Measurements from ENCODE around the gene ZSCAN31. TPM values are rescaled to one million over a fixed set of nuclear protein-coding genes. Genes with fewer than 3 reads are reported as not detected.

ZSCAN31 gene
- total RNA-seq, 1 experiment from 2014 or later = 10.1 TPM

GRCh38 chr6:28370440-28370839, 34.5 kb upstream of the ZSCAN31 start:
- H3K9me3 ChIP-seq (ENCODE audit: control insufficient read depth in 1 of 2, insufficient read depth in 1 of 2, low read depth in 1 of 2, low read length in 2 of 2) = no peaks in the 10 kb centered on the region
- H3K9me2 ChIP-seq (ENCODE audit: insufficient read depth) = no peaks in the 10 kb centered on the region
- ChIA-PET CTCF (interaction anchor here (0.8 kb wide), 1 partner anchor 14 kb away, joined by 3 read pairs; no protein-coding TSS in a partner anchor), RAD21 (ENCODE audit: low non-redundant PET in 1 of 2, low total read pairs in 2 of 2, uncharacterized antibody in 2 of 2, unreplicated experiment in 2 of 2) (no interaction called here), POLR2A (interaction anchor here (1.0 kb wide), 1 partner anchor 14 kb away, joined by 3 read pairs; no protein-coding TSS in a partner anchor)
- no peak overlapping the region for H3K27ac ChIP-seq (ENCODE audit: low read depth, low read length)
- no peaks in the 10 kb centered on the region for H3K4me1 ChIP-seq (ENCODE audit: control insufficient read depth in 1 of 2, insufficient read depth in 2 of 2, low read length in 2 of 2)
- H3K27me3 ChIP-seq (ENCODE audit: insufficient read depth, low read length) = no peaks in the 10 kb centered on the region
- TF ChIP-seq POLR2AphosphoS5 (IDR thresholded peaks at IDR 0.05; ENCODE audit: low read depth, low read length) (no peak), SIN3A (IDR thresholded peaks at IDR 0.05; ENCODE audit: low read depth) (no peak), ELF1 (IDR thresholded peaks at IDR 0.05; ENCODE audit: borderline replicate concordance, low read depth) (no peak), CEBPB (IDR thresholded peaks at IDR 0.05; ENCODE audit: low read depth) (no peak), TCF7L2 (IDR thresholded peaks at IDR 0.05; ENCODE audit: borderline replicate concordance, extremely low read depth, insufficient read depth, insufficient read length) (no peak), SP1 (IDR thresholded peaks at IDR 0.05; ENCODE audit: low read depth) (no peak), ZNF274 (IDR thresholded peaks at IDR 0.05; ENCODE audit: low read depth, low read length) (no peak), EZH2 (IDR thresholded peaks at IDR 0.05) (no peak), FOSL1 (IDR thresholded peaks at IDR 0.05; ENCODE audit: low read depth) (no peak), ATF3 (IDR thresholded peaks at IDR 0.05) (no peak), RAD21 (IDR thresholded peaks at IDR 0.05; ENCODE audit: low read depth) (no peak)
- TF ChIP-seq, protein P1, sequence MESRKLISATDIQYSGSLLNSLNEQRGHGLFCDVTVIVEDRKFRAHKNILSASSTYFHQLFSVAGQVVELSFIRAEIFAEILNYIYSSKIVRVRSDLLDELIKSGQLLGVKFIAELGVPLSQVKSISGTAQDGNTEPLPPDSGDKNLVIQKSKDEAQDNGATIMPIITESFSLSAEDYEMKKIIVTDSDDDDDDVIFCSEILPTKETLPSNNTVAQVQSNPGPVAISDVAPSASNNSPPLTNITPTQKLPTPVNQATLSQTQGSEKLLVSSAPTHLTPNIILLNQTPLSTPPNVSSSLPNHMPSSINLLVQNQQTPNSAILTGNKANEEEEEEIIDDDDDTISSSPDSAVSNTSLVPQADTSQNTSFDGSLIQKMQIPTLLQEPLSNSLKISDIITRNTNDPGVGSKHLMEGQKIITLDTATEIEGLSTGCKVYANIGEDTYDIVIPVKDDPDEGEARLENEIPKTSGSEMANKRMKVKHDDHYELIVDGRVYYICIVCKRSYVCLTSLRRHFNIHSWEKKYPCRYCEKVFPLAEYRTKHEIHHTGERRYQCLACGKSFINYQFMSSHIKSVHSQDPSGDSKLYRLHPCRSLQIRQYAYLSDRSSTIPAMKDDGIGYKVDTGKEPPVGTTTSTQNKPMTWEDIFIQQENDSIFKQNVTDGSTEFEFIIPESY (IDR thresholded peaks at IDR 0.05; ENCODE audit: extremely low read depth, insufficient replicate concordance, low read length) = no peak
- TF ChIP-seq, protein P2, sequence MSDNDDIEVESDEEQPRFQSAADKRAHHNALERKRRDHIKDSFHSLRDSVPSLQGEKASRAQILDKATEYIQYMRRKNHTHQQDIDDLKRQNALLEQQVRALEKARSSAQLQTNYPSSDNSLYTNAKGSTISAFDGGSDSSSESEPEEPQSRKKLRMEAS (IDR thresholded peaks at IDR 0.05) = no peak
- H3K9ac ChIP-seq (ENCODE audit: low read length) = no peak overlapping the region
- peaks cover 6 to 8% of the 10 kb centered on the region in 2 experiments; a peak in 3 of 4 replicates for H3K36me3 ChIP-seq (ENCODE audit: control insufficient read depth in 1 of 2, insufficient read depth in 2 of 2, low read length in 2 of 2)
- DNase-seq (ENCODE audit: low read depth, low spot score) (no peak), ATAC-seq (no peak)
- H2AFZ ChIP-seq (ENCODE audit: low read depth, low read length, poor library complexity, severe bottlenecking) = no peak overlapping the region
- no TSS peak for BruUV-seq (replicated peaks)
- H3K4me2 ChIP-seq (ENCODE audit: low read length) = no peak overlapping the region
- H3K4me3 ChIP-seq (replicated peaks in 1 of 2; ENCODE audit: low read depth in 1 of 2, low read length in 2 of 2) = no peak overlapping the region
- intact Hi-C loops (cut with micrococcal nuclease) = no loop called here
- H4K20me1 ChIP-seq (ENCODE audit: insufficient read depth) = no peaks in the 10 kb centered on the region
- no peaks in the 10 kb centered on the region for H3K79me2 ChIP-seq (ENCODE audit: insufficient read depth, low read length)
